HL-60/S4 (cell line): ENCODE results near the gene DHX36.

Experiments
- in situ Hi-C: fragments of 300-500 bp; cut with MboI; formaldehyde crosslinking; loops from 2 replicates; pipeline ENCODE4 v1.14.3; 2022; ENCODE audit warnings: low sequenced_read_pairs

DHX36 gene

GRCh38 chr3:154301561-154301960 is 22.7 kb downstream of the DHX36 start:
- in situ Hi-C loops = no loop called here

- in situ Hi-C loops = no loop called here
These were observed 30.3 kb downstream of the DHX36 start for GRCh38 chr3:154294016-154294415.

- in situ Hi-C loops = no loop called here
These were observed 34.1 kb downstream of the DHX36 start for GRCh38 chr3:154290187-154290586.

GRCh38 chr3:154285221-154285620 is 39.1 kb downstream of the DHX36 start:
- in situ Hi-C loops = no loop called here

GRCh38 chr3:154280161-154280560 is 44.1 kb downstream of the DHX36 start:
- in situ Hi-C loops = no loop called here

GRCh38 chr3:154275965-154276364 is 48.3 kb downstream of the DHX36 start:
- in situ Hi-C loops = no loop called here

- in situ Hi-C loops = no loop called here
These were observed 49.0 kb downstream of the DHX36 start for GRCh38 chr3:154275292-154275691.

- in situ Hi-C loops = no loop called here
These were observed 49.9 kb downstream of the DHX36 start for GRCh38 chr3:154274348-154274747.

- in situ Hi-C loops = no loop called here
These were observed 50.9 kb downstream of the DHX36 start for GRCh38 chr3:154273381-154273780.

GRCh38 chr3:154254527-154254926 is 69.8 kb downstream of the DHX36 start:
- in situ Hi-C loops = no loop called here

- in situ Hi-C loops = no loop called here
These were observed 71.3 kb downstream of the DHX36 start for GRCh38 chr3:154252759-154253638.

- in situ Hi-C loops = no loop called here
These were observed 72.7 kb downstream of the DHX36 start for GRCh38 chr3:154251610-154252009.

- in situ Hi-C loops = no loop called here
These were observed 74.0 kb downstream of the DHX36 start for GRCh38 chr3:154250291-154250690.

- in situ Hi-C loops = no loop called here
These were observed 76.4 kb downstream of the DHX36 start for GRCh38 chr3:154247806-154248415.

GRCh38 chr3:154244644-154245043 is 79.6 kb downstream of the DHX36 start:
- in situ Hi-C loops = no loop called here

- in situ Hi-C loops = no loop called here
These were observed 80.9 kb downstream of the DHX36 start for GRCh38 chr3:154243353-154243752.

GRCh38 chr3:154242766-154243165 is 81.5 kb downstream of the DHX36 start:
- in situ Hi-C loops = no loop called here

- in situ Hi-C loops = no loop called here
These were observed 82.8 kb downstream of the DHX36 start for GRCh38 chr3:154241496-154241895.

GRCh38 chr3:154240235-154240634 is 84.1 kb downstream of the DHX36 start:
- in situ Hi-C loops = no loop called here

- in situ Hi-C loops = no loop called here
These were observed 88.0 kb downstream of the DHX36 start for GRCh38 chr3:154236331-154236730.

GRCh38 chr3:154235330-154235729 is 89.0 kb downstream of the DHX36 start:
- in situ Hi-C loops = no loop called here

GRCh38 chr3:154229217-154229590 is 95.1 kb downstream of the DHX36 start:
- in situ Hi-C loops = no loop called here
